Fibroblast of skin of back (primary cell): ENCODE data around the gene ATP5MK.
A peak's percentile ranks its signal among the peaks of the same experiment; 100 is the strongest.
"Not testable (repeated sequence)": the region's sequence is repeated elsewhere in the genome, so short reads cannot be mapped to it uniquely, and the experiment has no call there.

Source experiments
- DNase-seq: peaks from one replicate; pipeline ENCODE4 v3.0.0-alpha.2; 2013

The ATP5MK gene

DNA sequence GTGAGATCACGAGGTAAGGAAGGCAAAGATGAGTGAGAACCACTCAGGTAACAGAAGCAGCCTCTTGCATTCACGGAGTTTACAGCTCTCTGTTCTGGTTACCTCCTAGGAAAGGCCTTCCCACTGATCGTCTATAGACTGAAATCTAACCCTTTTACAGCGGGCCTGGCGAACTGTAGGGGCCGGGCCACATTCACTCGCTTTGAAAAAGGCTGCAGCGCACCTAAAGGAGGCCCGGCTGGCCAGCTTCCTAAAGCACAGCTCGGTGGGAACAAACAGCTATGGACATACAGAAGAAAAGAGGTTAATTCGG lies 565 bp downstream of the ATP5MK start:
- peak; percentile 15 for DNase-seq

DNA sequence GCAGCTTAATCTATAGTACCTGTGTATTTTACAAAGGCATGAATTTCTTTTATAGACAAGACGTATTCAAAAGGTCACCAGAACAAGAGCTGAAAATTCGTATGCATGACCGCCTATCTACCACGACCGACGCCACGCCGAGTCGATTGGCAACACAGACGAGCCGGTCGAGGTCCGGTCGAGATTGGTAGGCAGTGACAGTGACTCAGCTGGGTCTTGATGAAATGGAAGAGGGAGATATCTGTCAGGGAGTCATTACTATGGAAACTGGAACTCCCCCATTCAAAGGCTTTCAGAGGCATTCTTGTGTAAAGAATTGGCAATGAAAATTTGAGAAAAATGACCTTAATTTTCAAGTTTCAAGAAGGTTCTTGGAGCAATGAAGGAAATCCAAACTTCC lies 2.1 kb downstream of the ATP5MK start:
- no peak for DNase-seq

DNA sequence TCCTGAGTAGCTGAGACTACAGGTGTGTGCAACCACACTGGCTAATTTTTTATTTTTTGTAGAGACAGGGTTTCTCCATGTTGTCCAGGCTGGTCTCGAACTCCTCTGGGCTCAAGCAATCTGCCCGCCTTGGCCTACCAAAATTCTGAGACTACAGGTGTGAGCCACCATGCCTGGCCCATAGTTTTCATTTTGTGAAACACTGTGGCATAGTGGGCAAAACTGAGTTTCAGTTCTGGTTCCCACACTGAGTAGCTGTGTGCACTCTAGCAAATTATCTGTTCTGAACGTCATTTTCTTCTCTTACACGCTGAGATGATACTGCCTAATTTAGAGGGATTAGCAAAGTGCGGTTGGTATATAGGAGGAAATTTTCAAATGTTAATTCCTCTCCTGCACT lies 13.5 kb downstream of the ATP5MK start:
- no peak for DNase-seq

DNA sequence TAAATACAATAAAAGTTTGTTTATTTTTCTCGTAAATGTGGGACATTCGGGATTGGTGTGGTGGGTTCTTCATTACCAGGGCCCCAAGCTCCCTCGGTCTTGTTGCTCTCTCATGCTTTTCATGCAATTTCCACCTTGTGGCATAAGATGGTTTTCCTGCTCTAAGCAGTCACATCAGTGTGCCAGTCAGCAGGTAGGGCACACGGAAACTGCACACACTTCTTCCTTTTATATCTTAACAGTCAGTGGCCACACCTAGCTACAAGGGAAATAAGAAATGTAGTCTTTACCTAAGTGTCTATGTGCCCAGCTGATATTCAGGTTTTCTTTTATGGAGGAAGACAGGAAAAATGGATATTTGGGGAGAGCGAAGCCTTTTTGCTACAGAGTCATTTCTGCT lies 22.0 kb downstream of the ATP5MK start:
- no peak for DNase-seq

DNA sequence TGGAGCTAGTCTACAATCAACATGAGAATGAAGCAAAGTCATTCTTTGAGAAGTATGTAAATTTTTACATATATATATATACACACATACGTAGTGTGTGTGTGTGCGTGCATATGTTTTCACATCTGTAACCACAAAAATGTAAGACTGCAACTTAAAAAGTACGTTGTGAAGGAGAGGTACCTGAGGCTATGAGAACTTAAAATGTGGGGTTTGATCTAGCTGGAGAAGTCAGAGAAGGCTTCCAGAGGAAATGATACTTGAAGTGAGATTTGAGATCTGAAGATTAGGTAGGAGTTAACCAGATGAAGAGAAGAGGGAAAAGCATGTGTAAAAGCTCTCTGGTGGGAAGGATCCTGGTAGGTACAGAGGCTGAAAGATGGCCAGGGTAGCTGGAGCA lies 22.7 kb downstream of the ATP5MK start:
- no peak for DNase-seq

DNA sequence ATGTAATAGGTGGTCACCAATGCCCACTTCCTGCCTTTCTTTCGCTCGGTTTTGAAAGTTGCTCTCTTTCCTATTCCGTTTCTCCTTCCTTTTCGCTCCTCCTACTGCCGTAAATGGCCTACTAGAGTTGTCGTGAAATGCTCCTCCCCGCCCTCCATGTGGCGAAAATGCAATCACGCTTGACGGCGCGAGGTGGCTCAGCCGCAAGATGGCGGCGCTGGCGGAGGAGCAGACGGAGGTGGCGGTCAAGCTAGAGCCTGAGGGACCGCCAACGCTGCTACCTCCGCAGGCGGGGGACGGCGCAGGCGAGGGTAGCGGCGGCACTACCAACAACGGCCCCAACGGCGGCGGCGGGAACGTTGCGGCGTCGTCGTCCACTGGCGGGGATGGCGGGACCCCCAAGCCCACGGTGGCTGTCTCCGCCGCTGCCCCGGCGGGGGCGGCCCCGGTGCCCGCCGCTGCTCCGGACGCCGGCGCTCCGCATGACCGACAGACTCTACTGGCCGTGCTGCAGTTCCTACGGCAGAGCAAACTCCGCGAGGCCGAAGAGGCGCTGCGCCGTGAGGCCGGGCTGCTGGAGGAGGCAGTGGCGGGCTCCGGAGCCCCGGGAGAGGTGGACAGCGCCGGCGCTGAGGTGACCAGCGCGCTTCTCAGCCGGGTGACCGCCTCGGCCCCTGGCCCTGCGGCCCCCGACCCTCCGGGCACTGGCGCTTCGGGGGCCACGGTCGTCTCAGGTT lies 28.3 kb downstream of the ATP5MK start, which contains the start of gene TAF5:
TAF5 (plus strand) TSS at position 195 of the 737 bp plus-strand sequence; CDS start at position 209, 14 bp downstream.
- DNase-seq: peak; percentile 97

DNA sequence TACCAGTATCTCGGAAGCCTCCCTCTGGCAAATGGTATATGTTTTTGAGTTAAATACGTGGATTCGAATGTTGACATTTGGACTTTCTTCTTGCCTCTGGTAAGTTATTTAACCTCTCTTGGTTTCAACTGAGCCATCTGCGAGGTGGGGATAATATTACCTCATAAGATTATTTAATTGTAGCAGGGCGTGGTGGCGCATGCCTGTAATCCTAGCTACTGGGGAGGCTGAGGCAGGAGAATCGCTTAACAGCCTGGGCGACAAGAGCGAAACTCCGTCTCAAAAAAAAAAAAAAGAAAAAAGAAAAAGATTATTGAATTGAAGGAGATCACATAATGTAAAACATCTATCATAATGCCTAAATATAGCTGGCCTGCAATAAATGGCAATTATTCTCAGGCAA lies 28.9 kb downstream of the ATP5MK start:
- DNase-seq: no peak

DNA sequence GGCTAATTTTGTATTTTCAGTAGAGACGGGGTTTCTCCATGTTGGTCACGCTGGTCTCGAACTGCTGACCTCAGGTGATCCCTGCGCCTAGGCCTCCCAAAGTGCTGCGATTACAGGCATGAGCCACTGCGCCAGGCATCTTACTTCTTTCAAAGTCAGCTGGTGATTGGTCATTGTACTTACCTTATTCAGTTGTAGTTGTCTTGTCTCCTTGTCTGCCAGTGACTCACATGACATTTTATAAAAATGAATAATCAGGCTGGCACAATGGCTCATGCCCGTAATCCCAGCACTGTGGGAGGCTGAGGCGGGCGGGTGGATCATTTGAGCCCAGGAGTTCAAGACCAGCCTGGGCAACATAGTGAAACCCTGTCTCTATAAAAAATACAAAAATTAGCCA lies 35.5 kb downstream of the ATP5MK start:
- DNase-seq: peak; percentile 10

DNA sequence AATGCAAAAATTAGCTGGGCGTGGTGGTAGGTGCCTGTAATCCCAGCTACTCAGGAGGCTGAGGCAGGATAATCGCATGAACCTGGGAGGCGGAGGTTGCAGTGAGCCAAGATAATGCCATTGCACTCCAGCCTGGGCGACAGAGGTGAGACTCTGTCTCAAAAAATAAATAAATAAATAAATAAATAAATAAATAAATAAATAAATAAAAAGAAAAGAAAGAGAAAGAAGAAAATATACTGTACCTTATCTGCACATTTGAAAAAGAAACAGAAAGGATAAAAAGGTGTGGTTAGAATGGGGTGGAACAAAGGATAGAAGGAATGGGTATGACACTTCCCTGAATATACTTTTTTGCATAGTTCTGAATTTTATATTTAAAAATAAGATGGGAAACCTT lies 36.8 kb downstream of the ATP5MK start:
- DNase-seq: not testable (repeated sequence)

DNA sequence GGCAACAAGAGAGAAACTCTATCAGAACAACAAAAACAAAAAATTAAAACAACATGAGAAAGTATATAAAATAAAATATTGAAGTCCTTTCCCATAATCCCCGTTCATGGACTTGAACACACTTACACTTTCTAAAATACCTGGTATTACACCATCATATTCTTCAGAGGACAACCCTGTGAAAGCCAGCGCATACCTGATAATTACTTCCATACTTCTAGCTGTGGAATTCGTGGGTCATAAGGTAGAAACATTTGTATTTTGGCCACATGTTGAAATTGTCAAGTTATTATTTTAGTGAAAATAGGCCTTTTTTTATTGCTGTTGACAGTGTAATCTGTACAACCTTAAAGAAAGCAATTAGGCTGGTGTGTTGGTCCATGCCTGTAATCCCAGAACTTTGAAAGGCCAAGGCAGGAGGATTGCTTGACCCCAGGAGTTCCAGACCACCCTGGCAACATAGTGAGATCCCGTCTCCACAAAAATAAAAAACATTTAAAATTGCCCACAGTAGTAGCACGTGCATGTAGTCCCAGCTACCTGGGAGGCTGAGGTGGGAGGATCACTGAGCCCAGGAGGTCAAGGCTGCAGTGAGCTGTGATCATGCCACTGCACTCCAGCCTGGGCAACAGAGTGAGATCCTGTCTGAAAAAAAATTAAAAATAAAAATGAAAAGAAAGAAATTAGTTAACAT lies 40.2 kb downstream of the ATP5MK start:
- no peak for DNase-seq

DNA sequence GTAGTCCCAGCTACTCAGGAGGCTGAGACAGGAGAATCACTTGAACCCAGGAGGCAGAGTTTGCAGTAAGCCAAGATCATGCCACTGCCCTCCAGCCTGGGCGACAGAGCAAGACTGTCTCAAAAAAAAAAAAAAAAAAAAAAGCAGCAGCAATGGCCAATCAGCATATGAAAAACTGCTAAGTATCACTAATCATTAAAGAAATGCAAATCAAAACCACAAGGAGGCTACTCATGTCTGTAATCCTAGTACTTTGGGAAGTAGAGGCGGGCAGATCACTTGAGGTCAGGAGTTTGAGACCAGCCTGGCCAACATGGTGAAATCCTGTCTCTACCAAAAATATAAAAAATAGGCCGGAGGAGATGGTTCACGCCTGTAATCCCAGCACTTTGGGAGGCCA lies 41.7 kb downstream of the ATP5MK start:
- not testable (repeated sequence) for DNase-seq

DNA sequence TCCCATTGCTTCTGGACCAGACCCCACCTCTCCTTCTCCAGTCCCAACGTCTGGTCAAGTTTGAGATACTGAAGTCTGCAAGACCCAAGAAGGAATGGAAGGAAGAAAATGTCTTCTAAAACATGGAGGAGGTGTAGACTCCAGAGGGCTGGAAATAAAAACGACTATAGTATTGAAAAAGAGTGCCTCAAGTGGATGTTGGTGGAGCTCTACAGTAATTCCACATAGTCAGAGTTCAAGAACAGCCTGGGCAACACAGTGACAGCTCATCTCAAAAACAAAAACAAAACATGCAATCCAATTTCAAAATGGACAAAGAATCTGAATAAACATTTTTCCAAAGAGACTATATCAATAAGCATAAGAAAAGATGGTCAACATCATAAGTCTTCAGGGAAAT lies 43.0 kb downstream of the ATP5MK start:
- no peak for DNase-seq

DNA sequence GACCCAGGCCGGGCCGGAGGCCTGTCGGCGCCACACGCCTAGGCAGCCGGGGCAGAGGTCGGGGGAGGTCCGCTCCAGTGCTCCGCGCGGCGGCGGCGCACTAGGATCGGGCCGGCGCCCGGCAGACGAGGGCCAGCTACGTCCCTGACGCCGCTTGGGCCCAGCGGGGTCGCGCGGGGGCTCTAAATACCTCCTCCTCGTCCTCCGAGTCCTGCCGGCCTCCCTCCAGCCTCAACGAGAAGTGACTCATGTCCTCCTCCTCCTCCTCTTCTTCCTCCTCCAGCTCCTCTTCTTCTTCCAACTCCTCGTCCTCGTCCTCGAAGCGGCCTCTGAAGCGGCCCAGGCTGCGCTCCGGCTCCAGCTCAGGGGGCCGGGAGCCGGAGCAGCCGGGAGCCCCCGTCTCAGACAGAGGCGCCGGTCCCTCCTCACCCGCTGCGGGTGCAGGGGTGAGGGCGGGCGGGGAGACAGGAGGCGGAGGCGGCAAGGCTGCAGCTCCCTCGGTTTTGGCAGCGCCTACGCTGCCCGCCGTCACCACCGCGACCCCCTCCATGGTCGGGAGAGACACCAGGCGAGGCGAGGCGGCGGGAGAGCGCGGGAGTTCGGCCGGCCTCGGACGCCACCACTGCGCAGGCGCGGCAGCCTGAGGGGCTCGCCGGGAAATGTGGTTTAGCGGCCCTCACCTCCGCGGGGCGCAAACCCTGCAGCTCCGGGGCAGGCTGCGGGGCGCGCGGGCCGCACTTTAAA lies 45.6 kb downstream of the ATP5MK start, which contains the start of gene PCGF6:
PCGF6 (minus strand) TSS at position 624 of the 744 bp plus-strand sequence; CDS start at position 550, 74 bp downstream.
- DNase-seq: peak; percentile 85

DNA sequence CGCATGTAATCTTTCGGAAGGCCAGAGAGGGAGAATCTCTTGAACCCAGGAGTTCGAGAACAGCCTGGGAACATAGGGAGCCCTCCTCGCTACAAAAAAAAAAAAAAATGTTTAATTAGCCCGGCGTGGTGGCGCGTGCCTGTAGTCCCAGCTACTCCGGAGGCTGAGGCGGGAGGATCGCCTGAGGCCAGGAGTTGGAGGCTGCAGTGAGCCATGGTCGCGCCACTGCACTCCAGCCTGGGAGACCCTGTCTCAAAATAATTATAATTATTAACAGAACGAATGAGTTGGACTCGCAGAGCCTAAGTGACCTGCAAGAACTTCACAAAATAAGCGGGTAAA lies 46.1 kb downstream of the ATP5MK start:
- no peak for DNase-seq
